ENCODE results near the gene TMEM198.

Gene TMEM198

DNA sequence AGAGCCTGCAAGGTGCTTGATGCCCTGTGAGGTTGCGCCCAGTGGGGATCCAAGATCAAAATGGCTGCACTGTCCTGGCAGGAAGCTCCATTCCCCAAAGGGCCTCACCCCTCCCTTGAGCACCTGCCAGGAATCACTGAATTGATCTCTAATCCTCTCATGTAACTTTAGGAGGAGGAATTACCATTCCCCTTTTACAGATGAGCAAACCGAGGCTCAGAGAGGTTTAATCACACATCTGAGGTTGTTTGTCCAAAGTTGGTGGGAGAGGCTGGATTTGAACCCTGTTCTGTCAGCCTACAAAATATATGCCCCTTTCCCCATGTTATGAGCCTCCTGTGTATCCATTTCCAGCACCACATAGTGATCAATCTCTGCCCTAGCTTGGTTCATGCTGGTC is 19.0 kb upstream of the TMEM198 start:
- in situ Hi-C loops (cut with HindIII; ENCODE audit: low sequenced_read_pairs): no loop called here

- in situ Hi-C loops (cut with HindIII; ENCODE audit: low sequenced_read_pairs): no loop called here
Observed at GRCh38 chr2:219525533-219526232, 18.1 kb upstream of the TMEM198 start.

GRCh38 chr2:219526320-219527075 is 17.3 kb upstream of the TMEM198 start:
- in situ Hi-C loops (cut with HindIII; ENCODE audit: low sequenced_read_pairs): no loop called here

DNA sequence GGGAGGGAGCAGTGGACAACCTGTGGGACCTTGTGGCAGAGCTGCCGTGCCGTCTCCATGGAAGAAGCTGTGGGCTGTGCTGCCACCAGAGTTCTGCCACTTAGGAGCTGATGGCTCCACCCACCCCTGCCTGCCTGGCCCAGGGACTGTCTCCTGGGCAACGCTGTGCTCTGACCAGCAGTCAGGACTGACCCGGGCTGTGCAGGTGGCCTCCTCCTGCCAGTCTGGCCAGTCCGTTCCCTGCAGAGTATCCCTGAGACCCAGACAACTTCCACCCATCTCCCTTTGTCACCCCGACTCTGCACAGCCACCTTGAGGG is 16.8 kb upstream of the TMEM198 start:
- in situ Hi-C loops (cut with HindIII; ENCODE audit: low sequenced_read_pairs): no loop called here

GRCh38 chr2:219527472-219527871 is 16.4 kb upstream of the TMEM198 start:
- in situ Hi-C loops (cut with HindIII; ENCODE audit: low sequenced_read_pairs): no loop called here

GRCh38 chr2:219530048-219530963 is 13.5 kb upstream of the TMEM198 start:
- in situ Hi-C loops (cut with HindIII; ENCODE audit: low sequenced_read_pairs): no loop called here

GRCh38 chr2:219531639-219532377 is 12.0 kb upstream of the TMEM198 start:
- in situ Hi-C loops (cut with HindIII; ENCODE audit: low sequenced_read_pairs): no loop called here

DNA sequence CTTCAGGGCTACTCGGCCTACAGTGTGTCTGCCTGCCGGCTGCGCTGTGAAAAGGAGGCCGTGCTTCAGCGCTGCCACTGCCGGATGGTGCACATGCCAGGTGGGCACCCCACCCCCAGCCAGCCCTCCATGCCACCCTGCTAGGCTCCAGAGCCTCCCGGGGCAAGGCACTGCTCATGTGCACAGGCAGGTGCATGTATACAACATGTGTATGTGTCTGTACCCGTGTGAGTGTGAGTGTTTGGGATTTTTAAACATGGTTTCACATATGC is 11.5 kb upstream of the TMEM198 start:
- in situ Hi-C loops (cut with HindIII; ENCODE audit: low sequenced_read_pairs): no loop called here

DNA sequence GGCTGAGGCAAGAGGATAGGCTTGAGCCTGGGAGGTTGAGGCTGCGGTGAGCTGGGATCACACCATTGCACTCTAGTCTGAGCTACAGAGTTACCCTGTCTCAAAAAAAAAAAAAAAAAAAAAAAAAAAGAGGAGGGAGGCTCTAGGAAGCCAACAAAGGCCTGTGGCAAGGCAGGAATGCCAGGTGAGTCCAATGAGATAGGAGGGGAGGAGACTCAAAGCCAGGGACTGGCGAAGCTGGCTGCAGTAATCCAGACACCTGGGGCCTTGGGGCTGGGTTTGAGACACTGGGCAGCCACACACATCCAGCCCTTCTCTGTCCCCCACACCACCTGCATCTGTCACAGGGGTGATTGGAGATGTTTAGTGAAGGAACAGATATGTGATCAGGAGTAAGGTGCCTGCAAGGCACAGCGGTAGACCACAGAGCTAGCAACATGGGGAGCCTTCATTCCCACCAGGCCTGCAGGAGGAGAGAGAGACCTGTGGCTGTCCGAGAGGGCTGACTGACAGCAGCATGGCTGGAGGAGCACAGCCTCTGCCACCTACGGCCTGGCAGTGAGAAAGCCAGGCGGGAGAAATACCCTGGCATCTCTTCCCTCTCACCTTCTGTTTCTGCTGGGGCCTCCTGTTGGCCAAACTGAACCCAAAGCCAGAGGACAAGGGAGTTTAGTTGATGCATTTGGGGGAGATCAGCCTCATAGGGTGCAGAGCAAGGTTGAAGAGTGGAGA is 9.7 kb upstream of the TMEM198 start:
- in situ Hi-C loops (cut with HindIII; ENCODE audit: low sequenced_read_pairs): no loop called here

- in situ Hi-C loops (cut with HindIII; ENCODE audit: low sequenced_read_pairs): no loop called here
Observed at GRCh38 chr2:219536425-219536824, 7.4 kb upstream of the TMEM198 start.

DNA sequence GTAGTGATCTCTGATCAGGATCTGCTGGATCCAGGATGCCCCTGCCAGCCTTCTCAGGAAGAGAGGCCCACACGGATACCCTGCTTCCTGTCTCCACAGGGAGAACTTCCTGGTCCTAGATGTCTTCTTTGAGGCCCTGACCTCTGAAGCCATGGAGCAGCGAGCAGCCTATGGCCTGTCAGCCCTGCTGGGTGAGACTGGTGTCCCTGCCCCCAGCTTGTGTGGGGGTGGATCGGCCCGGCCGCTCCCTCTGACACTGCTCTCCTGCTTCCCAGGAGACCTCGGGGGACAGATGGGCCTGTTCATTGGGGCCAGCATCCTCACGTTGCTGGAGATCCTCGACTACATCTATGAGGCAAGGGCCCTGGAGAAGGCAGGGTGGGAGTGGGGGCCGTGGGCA is 6.9 kb upstream of the TMEM198 start:
- in situ Hi-C loops (cut with HindIII; ENCODE audit: low sequenced_read_pairs): no loop called here

GRCh38 chr2:219537657-219538488 is 6.0 kb upstream of the TMEM198 start:
- in situ Hi-C loops (cut with HindIII; ENCODE audit: low sequenced_read_pairs): no loop called here

DNA sequence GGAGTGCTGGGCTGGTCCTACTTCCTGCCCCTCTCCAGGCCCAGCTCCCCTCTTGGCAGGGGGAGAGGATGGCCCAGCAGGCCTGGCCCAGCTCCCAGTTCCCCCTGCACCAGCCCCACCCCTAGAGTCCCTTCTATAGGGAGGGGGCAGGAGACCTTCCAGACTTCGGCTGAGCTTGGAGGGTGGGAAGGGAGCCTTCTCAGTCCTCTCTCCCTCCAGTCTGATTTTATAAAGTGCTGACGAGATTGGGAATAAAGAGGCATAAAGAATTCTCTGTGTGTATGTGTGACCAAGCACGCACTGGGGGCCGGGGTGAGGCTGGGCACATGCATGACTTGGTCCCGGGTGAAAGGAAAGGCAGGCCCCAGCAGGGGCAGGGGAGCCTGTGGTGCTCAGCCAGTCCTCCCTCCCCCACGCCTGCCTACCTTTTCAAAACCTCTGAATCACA is 5.3 kb upstream of the TMEM198 start:
- in situ Hi-C loops (cut with HindIII; ENCODE audit: low sequenced_read_pairs): no loop called here

- in situ Hi-C loops (cut with HindIII; ENCODE audit: low sequenced_read_pairs): no loop called here
Observed at GRCh38 chr2:219538956-219539788, 4.7 kb upstream of the TMEM198 start.

DNA sequence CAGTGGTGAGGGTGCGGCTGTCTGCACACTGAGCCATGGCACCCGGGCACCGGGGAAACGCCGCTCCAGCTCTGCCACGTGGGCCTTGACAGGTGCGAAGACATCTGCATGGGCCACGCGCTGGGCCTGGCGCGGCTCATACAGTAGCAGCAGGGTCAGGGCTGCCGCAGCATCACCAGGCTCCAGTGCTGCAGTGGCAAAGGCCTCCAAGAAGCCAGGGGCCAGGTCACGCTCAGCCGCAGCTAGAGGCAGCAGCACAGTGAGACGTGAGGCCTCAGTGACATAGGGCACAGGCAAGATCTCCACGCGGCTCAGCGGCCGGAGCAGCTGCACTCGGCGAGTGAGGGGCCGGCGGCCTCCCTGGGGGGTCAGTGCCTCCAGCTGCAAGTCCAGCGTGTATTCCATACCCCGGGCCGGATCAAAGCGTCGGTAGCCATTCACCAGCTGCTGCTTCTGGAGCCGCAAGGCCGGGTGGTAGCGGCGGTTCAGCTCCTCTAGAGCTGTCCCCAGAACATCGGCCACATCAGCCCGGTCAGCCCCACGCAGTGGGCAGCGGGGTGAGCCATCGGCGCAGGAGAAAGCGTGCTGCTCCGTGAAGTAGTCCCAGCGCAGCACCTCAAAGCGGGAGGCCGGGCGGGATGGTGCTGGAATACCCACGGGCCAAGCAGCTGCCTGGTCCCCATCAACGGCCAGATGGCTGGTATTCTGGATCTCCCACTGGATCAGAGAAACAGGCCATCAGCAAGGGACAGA is 3.7 kb upstream of the TMEM198 start:
- in situ Hi-C loops (cut with HindIII; ENCODE audit: low sequenced_read_pairs): loop anchor here (5.0 kb wide), 3 partner anchors 38 to 107 kb away; no protein-coding TSS in a partner anchor

GRCh38 chr2:219540784-219541504 is 2.9 kb upstream of the TMEM198 start:
- in situ Hi-C loops (cut with HindIII; ENCODE audit: low sequenced_read_pairs): loop anchor here (5.0 kb wide), 3 partner anchors 39 to 106 kb away; no protein-coding TSS in a partner anchor

DNA sequence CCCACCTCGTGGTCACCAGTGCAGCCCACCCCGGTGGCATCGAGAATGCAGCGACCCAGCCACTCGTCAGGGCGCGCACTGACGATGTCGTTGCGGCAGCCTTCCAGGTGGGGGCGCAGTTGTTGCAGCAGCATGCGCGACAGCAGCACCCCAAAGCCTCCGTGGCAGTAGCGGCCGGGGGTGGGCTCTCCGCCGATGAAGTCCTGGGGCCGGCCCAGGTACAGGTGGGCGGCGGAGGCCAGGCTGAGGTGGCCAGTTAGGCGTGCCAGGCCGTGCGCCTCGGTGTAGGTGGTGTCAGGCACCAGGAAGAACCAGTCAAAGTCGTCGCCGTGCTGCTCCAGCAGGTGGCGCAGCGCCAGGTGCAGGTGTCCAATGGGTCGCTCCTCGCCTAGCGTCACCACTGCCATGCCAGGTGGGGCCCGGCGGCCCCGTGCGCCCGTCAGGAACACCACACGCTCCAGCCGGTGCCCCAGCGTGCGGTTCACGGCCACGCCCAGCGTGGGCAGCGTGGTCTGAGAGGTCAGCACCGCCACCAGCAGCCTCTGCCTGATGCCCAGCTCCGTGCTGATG is 2.1 kb upstream of the TMEM198 start:
- in situ Hi-C loops (cut with HindIII; ENCODE audit: low sequenced_read_pairs): loop anchor here (5.0 kb wide), 3 partner anchors 39 to 106 kb away; no protein-coding TSS in a partner anchor
